HPDE6-E6E7 (cell line): ENCODE results near the gene ZFP57.

Experiments used
- DNase-seq: peaks from one replicate; pipeline ENCODE4 v3.0.0; 2011; ENCODE audit warnings: missing footprints; ENCODE audit errors: extremely low spot score

ZFP57 gene

GRCh38 chr6:29656157-29656556, 24.8 kb downstream of the ZFP57 start:
- DNase-seq, result no peak

GRCh38 chr6:29655658-29656057, 25.3 kb downstream of the ZFP57 start:
- DNase-seq, result no peak

DNA sequence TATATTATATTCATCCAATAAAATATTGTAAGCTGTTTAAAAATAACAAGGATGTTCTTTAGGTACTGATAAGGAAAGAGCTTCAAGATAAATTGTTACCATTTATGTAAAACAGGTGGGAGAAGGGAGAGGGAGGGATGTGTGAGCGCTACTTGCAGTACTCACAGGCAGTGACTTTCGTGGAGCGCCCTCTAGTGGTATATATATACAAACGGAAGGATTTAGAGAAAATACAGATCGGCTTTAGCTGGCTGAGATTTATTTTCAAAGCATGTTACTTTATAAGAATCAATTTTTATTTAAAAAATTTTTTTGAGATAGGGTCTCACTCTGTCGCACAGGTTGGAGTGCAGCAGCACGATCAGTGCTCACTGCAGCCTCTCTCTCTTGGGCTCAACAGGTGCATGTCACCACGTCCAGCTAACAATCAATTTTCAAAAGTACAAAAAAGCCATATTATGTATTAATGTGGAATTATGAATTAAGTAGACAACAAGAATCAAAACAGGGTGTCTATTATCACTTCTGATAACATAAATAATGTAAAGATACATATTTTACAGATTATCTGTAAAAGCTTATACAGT, 27.4 kb downstream of the ZFP57 start:
- DNase-seq, result no peak

- DNase-seq, result no peak
Measured at GRCh38 chr6:29652198-29652584, 28.8 kb downstream of the ZFP57 start.

GRCh38 chr6:29651413-29652197, 29.3 kb downstream of the ZFP57 start:
- no peak for DNase-seq

- peak; percentile 99 for DNase-seq
Measured at GRCh38 chr6:29649701-29650673, 31.0 kb downstream of the ZFP57 start.

DNA sequence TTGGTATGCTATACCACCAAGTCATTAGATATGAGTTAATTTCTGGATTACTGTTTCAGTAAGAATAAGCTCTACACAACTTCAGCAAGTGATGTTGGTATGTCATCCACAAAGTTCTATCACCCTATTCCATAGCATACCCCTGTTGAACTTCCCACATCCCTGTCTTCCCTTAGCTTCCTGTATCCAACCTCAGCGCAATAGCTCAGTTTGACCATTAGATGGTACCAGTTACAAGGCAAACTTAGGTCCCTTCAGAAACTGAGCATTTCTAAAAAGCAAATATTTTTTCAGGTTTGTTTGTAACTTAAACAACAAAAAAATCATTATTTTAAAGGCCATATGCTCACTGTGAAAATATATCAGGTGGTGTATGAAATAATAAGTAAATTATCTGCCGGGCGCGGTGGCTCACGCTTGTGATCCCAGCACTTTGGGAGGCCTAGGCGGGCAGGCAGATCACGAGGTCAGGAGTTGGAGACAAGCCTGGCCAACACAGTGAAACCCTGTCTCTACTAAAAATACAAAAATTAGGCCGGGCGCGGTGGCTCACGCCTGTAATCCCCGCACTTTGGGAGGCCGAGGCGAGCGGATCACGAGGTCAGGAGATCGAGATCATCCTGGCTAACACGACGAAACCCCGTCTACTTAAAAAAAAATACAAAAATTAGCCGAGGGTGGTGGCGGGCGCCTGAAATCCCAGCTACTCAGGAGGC, 32.9 kb downstream of the ZFP57 start:
- DNase-seq, result no peak

- no peak for DNase-seq
Measured at GRCh38 chr6:29641430-29642148, 39.4 kb downstream of the ZFP57 start.

DNA sequence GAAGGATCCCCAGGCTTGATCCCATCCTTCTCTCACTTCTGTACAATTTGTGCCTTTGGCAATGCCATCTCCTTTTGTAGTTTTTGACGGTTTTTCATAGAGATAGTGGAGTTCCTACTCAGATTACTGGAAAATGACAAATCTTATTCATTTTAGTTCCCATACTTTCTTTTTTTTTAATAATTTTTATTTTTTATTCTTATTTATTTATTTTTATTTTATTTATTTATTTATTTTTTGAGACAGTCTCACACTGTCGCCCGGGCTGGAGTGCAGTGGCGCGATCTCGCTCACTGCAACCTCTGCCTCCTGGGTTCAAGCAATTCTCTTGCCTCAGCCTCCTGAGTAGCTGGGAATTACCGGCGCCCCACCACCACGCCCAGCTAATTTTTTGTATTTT, 43.7 kb downstream of the ZFP57 start:
- no peak for DNase-seq

DNA sequence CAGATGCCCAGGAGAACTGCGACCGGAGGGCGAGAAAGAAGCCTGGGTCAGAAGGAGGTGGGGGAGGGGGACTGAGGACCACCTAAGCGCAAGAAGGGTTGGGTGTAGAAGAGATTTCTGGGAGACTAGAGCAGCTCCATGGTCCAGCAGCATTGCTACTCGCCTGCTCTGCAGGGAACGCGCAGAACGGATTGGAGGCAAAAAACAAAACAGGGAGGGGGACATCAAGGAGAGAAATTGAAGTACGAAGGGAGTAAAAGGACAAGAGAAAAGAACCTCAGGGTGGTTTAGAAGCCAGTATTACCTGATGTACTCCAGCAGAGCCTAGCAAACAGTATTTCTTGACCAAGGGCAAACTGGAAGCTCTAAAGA, 47.4 kb downstream of the ZFP57 start:
- no peak for DNase-seq

- peak; percentile 94 for DNase-seq
Measured at GRCh38 chr6:29632789-29633533, 48.0 kb downstream of the ZFP57 start, which contains the start of gene GABBR1. TSS of gene GABBR1 (minus strand) at chr6:29633183. CDS start at chr6:29632385, 798 bp downstream.

DNA sequence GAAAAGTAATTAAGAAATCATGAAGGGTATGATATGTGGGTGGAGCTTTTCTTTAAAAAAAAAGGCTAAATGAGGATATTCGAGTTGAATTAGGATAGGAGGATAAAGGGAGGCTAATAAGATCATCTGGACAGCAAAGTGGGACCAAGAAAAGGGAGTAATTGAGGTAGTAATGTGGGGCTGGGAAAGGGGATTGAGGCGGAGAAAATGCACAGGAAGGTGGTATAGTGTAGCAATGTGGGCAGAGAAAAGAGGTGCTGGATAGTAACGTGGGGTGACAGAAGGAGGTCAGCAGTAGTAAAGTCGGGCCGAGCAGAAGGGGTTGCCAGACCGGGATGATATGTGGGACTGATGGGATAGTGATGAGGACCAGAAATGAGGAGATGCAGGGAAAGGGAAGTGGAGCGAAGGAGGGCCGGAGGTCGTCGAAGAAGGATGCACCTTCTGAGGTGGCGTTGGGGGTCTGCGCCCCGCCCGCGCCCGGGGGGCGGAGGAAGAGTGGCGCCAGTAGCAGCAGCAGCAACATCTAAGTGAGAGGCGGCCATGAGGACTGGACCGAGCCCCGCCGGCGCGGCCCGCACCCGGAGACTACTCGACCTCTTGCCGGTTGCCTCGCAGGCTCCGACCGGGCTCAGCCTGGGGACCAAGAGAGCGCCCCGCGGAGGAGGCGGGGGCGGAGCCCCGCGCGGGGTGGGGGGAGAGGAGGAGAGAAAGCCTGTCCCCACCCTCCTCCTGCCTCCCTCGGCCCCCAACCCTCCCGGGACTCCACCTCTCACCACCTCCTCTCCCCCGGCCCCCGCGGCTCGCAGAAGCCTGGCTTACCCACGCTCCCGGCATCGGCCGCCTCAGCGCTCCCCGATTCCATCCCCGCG, 48.9 kb downstream of the ZFP57 start:
- DNase-seq, result peak; percentile 25

GRCh38 chr6:29631209-29631810, 49.6 kb downstream of the ZFP57 start:
- DNase-seq, result no peak

DNA sequence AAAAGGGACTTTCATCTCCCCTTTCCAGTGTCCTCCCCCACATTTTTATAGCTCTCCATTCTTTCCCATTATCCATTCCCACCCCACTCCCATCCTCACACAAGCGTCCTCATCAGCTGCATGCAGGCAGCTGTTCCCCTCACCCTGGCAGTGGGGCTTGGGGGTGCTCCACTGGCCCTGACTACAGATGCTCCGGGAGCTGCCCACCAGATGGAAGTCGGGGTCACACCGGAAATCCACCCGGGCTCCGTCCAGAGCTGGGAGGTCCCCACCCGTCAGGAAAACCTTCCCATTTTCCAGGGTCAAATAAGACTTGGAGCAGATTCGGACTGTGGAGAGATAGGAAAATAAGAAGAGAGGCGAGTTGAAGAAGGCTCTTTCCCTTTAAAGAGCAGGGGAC, 50.6 kb downstream of the ZFP57 start:
- no peak for DNase-seq

- no peak for DNase-seq
Measured at GRCh38 chr6:29629571-29629970, 51.4 kb downstream of the ZFP57 start.

- DNase-seq, result peak; percentile 79
Measured at GRCh38 chr6:29628419-29629281, 52.3 kb downstream of the ZFP57 start.

GRCh38 chr6:29627755-29628418, 53.1 kb downstream of the ZFP57 start:
- no peak for DNase-seq
